Smooth muscle cell (in vitro differentiated cells): ENCODE data around the gene DESI1. TPM values are rescaled to one million over a fixed set of nuclear protein-coding genes. Genes with fewer than 3 reads are reported as not detected.
A peak's percentile ranks its signal among the peaks of the same experiment; 100 is the strongest.

Source experiments
- DNase-seq: peaks from one replicate; lab custom pipeline; 2025; ENCODE audit not compliant: unreplicated experiment; lab: John Stamatoyannopoulos, UW
- H2AFZ ChIP-seq: fragments of 200-600 bp; sonication (generic); 2 replicates; pipeline ENCODE4 v1.6.0; 2016; ENCODE audit warnings: antibody characterized with exemption, low read depth, mild to moderate bottlenecking
- H3F3A ChIP-seq: fragments of 200-600 bp; sonication (generic); 2 replicates; pipeline ENCODE4 v1.6.0; 2017; ENCODE audit warnings: antibody characterized with exemption, low read depth
- H3K27ac ChIP-seq: fragments of 200-600 bp; sonication (generic); 2 replicates; pipeline ENCODE4 v1.5.1; 2016; ENCODE audit warnings: low read depth, mild to moderate bottlenecking
- H3K27me3 ChIP-seq: fragments of 200-600 bp; sonication (generic); 2 replicates; pipeline ENCODE4 v1.6.1; 2016; ENCODE audit warnings: low read depth, mild to moderate bottlenecking
- H3K36me3 ChIP-seq: fragments of 200-600 bp; sonication (generic); 2 replicates; pipeline ENCODE4 v1.5.1; 2016; ENCODE audit warnings: low read depth
- H3K4me1 ChIP-seq: fragments of 200-600 bp; sonication (generic); 2 replicates; pipeline ENCODE4 v1.5.1; 2016; ENCODE audit warnings: low read depth
- H3K4me2 ChIP-seq: fragments of 200-600 bp; sonication (generic); 2 replicates; pipeline ENCODE4 v1.6.0; 2016; ENCODE audit warnings: mild to moderate bottlenecking
- H3K4me3 ChIP-seq: fragments of 200-600 bp; sonication (generic); 2 replicates; pipeline ENCODE4 v1.5.1; 2016; ENCODE audit warnings: mild to moderate bottlenecking
- H3K79me2 ChIP-seq: fragments of 200-600 bp; sonication (generic); 2 replicates; pipeline ENCODE4 v1.6.0; 2016; ENCODE audit warnings: low read depth, mild to moderate bottlenecking
- H3K9ac ChIP-seq: fragments of 200-600 bp; sonication (generic); 2 replicates; pipeline ENCODE4 v1.6.0; 2016; ENCODE audit warnings: low read depth
- H3K9me3 ChIP-seq: fragments of 200-600 bp; sonication (generic); replicated peaks from 2 replicates; pipeline ENCODE4 v1.5.1; 2016; ENCODE audit warnings: low read depth
- H4K20me1 ChIP-seq: fragments of 200-600 bp; sonication (generic); 2 replicates; pipeline ENCODE4 v1.6.0; 2016; ENCODE audit warnings: low read depth
- CTCF ChIP-seq: fragments of 200-600 bp; sonication (generic); IDR thresholded peaks from 2 replicates; pipeline ENCODE4 v1.5.1; 2017; ENCODE audit warnings: borderline replicate concordance, mild to moderate bottlenecking, antibody characterized with exemption; ENCODE audit not compliant: insufficient read depth, poor library complexity, severe bottlenecking
- WGBS: methylation state at CpG from one replicate; pipeline ENCODE4 v1.1.7; 2016; ENCODE audit warnings: low lambda C conversion rate; 5-methylcytosine and 5-hydroxymethylcytosine counted together
- polyA plus RNA-seq: library from polyadenylated mRNA; unstranded; fragments of >200 nt; fragmentation: Nextera tagmentation; extraction: Ambion mirVana; gene quantifications from 2 replicates; pipeline ENCODE4 v1.2.1, GENCODE V29; 2016
- total RNA-seq: library from RNA; depleted of rRNA; stranded (reverse); fragments of >200 nt; gene quantifications from 2 replicates; pipeline ENCODE4 v1.2.3, GENCODE V29; 2014

DESI1 gene
- total and polyA plus RNA-seq, 2 experiments from 2014 or later = 14.3 to 16.9 TPM

- DNase-seq = peak; percentile 100
- under 1% methylated on average over 36 of the region's 61 CpGs for WGBS
- TF ChIP-seq CTCF = no peak
- Histone ChIP-seq H3K27ac (peak within 1 kb of the TSS; percentile 56), H3K9me3 (no peaks in the 10 kb centered on the region), H3K9ac (peak within 1 kb of the TSS; percentile 81), H4K20me1 (peaks cover 5% of the 10 kb centered on the region), H3K4me2 (peak within 1 kb of the TSS; percentile 93), H3K4me1 (peaks cover 8% of the 10 kb centered on the region), H3K79me2 (peaks cover 26% of the 10 kb centered on the region), H3K4me3 (peak within 1 kb of the TSS; percentile 95), H3K27me3 (no peaks in the 10 kb centered on the region), H2AFZ (no peak within 1 kb of the TSS), H3K36me3 (no peaks in the 10 kb centered on the region), H3F3A (no peaks in the 10 kb centered on the region)
These were observed 31.2 kb downstream of the DESI1 start, which contains the start of gene PMM1 for GRCh38 chr22:41589391-41590241. TSS of gene PMM1 (minus strand) at chr22:41589840. CDS start at chr22:41589805, 35 bp downstream.

- 96% methylated on average over 7 of the region's 7 CpGs for WGBS
- Histone ChIP-seq H3K4me1 (peaks cover 8% of the 10 kb centered on the region), H3K4me3 (no peak overlapping the region), H3K36me3 (no peaks in the 10 kb centered on the region), H3K27me3 (no peaks in the 10 kb centered on the region), H4K20me1 (peaks cover 9% of the 10 kb centered on the region), H3K9ac (no peak overlapping the region), H3K9me3 (no peaks in the 10 kb centered on the region), H3K27ac (no peak overlapping the region), H2AFZ (no peak overlapping the region), H3F3A (no peaks in the 10 kb centered on the region), H3K79me2 (peaks cover 26% of the 10 kb centered on the region), H3K4me2 (no peak overlapping the region)
- DNase-seq = no peak
- no peak for TF ChIP-seq CTCF
These were observed 33.5 kb downstream of the DESI1 start for GRCh38 chr22:41587347-41587723.

GRCh38 chr22:41585898-41586297 lies 34.9 kb downstream of the DESI1 start:
- 96% methylated on average over 7 of the region's 7 CpGs for WGBS
- H3K4me1 ChIP-seq = peaks cover 8% of the 10 kb centered on the region
- H2AFZ ChIP-seq = no peak overlapping the region
- H3K4me2 ChIP-seq = no peak overlapping the region
- no peaks in the 10 kb centered on the region for H3K9me3 ChIP-seq
- TF ChIP-seq CTCF = no peak
- peaks cover 26% of the 10 kb centered on the region for H3K79me2 ChIP-seq
- H3K27me3 ChIP-seq = no peaks in the 10 kb centered on the region
- H4K20me1 ChIP-seq = peaks cover 9% of the 10 kb centered on the region
- no peak for DNase-seq
- H3K4me3 ChIP-seq = no peak overlapping the region
- no peak overlapping the region for H3K27ac ChIP-seq
- H3K9ac ChIP-seq = no peak overlapping the region
- H3K36me3 ChIP-seq = no peaks in the 10 kb centered on the region
- no peaks in the 10 kb centered on the region for H3F3A ChIP-seq

GRCh38 chr22:41584881-41585280 lies 36.0 kb downstream of the DESI1 start:
- no peak for TF ChIP-seq CTCF
- H3K79me2 ChIP-seq = peaks cover 26% of the 10 kb centered on the region

More at GRCh38 chr22:41584881-41585280, 36.0 kb downstream of the DESI1 start:
- no peak overlapping the region for H3K4me2 ChIP-seq
- H3K4me1 ChIP-seq = peaks cover 8% of the 10 kb centered on the region
- peaks cover 9% of the 10 kb centered on the region for H4K20me1 ChIP-seq
- no peaks in the 10 kb centered on the region for H3K36me3 ChIP-seq
- WGBS = 94% methylated on average over 6 of the region's 6 CpGs
- no peak overlapping the region for H3K9ac ChIP-seq
- H2AFZ ChIP-seq = no peak overlapping the region
- H3K27ac ChIP-seq = no peak overlapping the region
- no peak overlapping the region for H3K4me3 ChIP-seq
- DNase-seq = no peak
- H3K27me3 ChIP-seq = no peaks in the 10 kb centered on the region
- H3F3A ChIP-seq = no peaks in the 10 kb centered on the region
- no peaks in the 10 kb centered on the region for H3K9me3 ChIP-seq
